PC-9 (cell line): ENCODE measurements around the gene SH2D1B. TPM values are rescaled to one million over a fixed set of nuclear protein-coding genes. Genes with fewer than 3 reads are reported as not detected.

ENCODE experiments used
- BruUV-seq: library from RNA; stranded (reverse); fragments of 400-500 nt; replicated peaks from 2 replicates; lab custom pipeline; 2021; lab: Mats Ljungman, UMichigan
- CTCF ChIA-PET: fragments of 300-600 bp; sonication (Branson Sonifier 250); formaldehyde crosslinking; loops from one replicate; lab custom pipeline; 2022; ENCODE audit warnings: antibody characterized with exemption; lab: Charles Lee
- POLR2A ChIA-PET: fragments of 300-600 bp; sonication (Branson Sonifier 250); formaldehyde crosslinking; loops from one replicate; lab custom pipeline; 2022; ENCODE audit warnings: antibody characterized with exemption; ENCODE audit not compliant: unreplicated experiment; lab: Charles Lee
- DNase-seq, 2 experiments: peaks; one replicate each; pipeline versions ENCODE4 v3.0.0 to v3.0.0-alpha.2; 2015 to 2022; ENCODE audit warnings: mixed read lengths in 1 of 2
- H2AFZ ChIP-seq: fragments of 200-600 bp; sonication (generic); 2 replicates; pipeline ENCODE4 v1.8.1; 2017; ENCODE audit warnings: antibody characterized with exemption
- H3F3A ChIP-seq: fragments of 200-600 bp; sonication (generic); 2 replicates; pipeline ENCODE4 v1.8.1; 2017; ENCODE audit warnings: antibody characterized with exemption, mild to moderate bottlenecking, low read depth; ENCODE audit not compliant: insufficient read depth
- H3K27ac ChIP-seq: fragments of 200-600 bp; sonication (generic); 2 replicates; pipeline ENCODE4 v1.6.1; 2016; ENCODE audit warnings: mixed run types
- H3K27me3 ChIP-seq: fragments of 200-600 bp; sonication (generic); 2 replicates; pipeline ENCODE4 v1.6.1; 2016; ENCODE audit warnings: low read depth, mixed run types; ENCODE audit not compliant: insufficient read depth
- H3K36me3 ChIP-seq: fragments of 200-600 bp; sonication (generic); 2 replicates; pipeline ENCODE4 v1.6.1; 2016; ENCODE audit warnings: low read depth, mixed run types
- H3K4me1 ChIP-seq: fragments of 200-600 bp; sonication (generic); replicated peaks from 2 replicates; pipeline ENCODE4 v1.6.1; 2016; ENCODE audit warnings: mixed run types; ENCODE audit not compliant: insufficient read depth
- H3K4me2 ChIP-seq: fragments of 200-600 bp; sonication (generic); 2 replicates; pipeline ENCODE4 v1.6.1; 2017; ENCODE audit warnings: mixed run types
- H3K4me3 ChIP-seq: fragments of 200-600 bp; sonication (generic); 2 replicates; pipeline ENCODE4 v1.6.1; 2016; ENCODE audit warnings: mixed run types
- H3K79me2 ChIP-seq: fragments of 200-600 bp; sonication (generic); 2 replicates; pipeline ENCODE4 v1.6.1; 2017; ENCODE audit warnings: low read depth, mixed run types
- H3K9me2 ChIP-seq: fragments of 200-600 bp; sonication (generic); 2 replicates; pipeline ENCODE4 v1.8.1; 2017; ENCODE audit warnings: mild to moderate bottlenecking; ENCODE audit not compliant: insufficient read depth
- H3K9me3 ChIP-seq: fragments of 200-600 bp; sonication (generic); 2 replicates; pipeline ENCODE4 v1.8.1; 2016; ENCODE audit warnings: low read depth; ENCODE audit not compliant: insufficient read depth
- H4K20me1 ChIP-seq: fragments of 200-600 bp; sonication (generic); 2 replicates; pipeline ENCODE4 v1.8.1; 2017; ENCODE audit not compliant: insufficient read depth
- EZH2 ChIP-seq: fragments of 200-600 bp; sonication (generic); IDR thresholded peaks from 2 replicates; pipeline ENCODE4 v1.8.0; 2017; ENCODE audit warnings: antibody characterized with exemption, low read depth
- intact Hi-C: fragments of 100-400 bp; cut with micrococcal nuclease; formaldehyde crosslinking; loops from one replicate; pipeline ENCODE4 v1.10.0; 2022; ENCODE audit not compliant: unreplicated experiment
- total RNA-seq: library from RNA; stranded (reverse); gene quantifications from 2 replicates; pipeline ENCODE4 v1.2.3, GENCODE V29; 2021
- TF ChIP-seq, protein P1 (sequence below): fragments of 200-600 bp; sonication (generic); conservative IDR thresholded peaks from 2 replicates; pipeline ENCODE4 v1.6.1; 2017; ENCODE audit warnings: mixed run types, antibody characterized with exemption, mild to moderate bottlenecking, moderate library complexity

Gene SH2D1B
- total RNA-seq, 1 experiment from 2014 or later = not detected

DNA sequence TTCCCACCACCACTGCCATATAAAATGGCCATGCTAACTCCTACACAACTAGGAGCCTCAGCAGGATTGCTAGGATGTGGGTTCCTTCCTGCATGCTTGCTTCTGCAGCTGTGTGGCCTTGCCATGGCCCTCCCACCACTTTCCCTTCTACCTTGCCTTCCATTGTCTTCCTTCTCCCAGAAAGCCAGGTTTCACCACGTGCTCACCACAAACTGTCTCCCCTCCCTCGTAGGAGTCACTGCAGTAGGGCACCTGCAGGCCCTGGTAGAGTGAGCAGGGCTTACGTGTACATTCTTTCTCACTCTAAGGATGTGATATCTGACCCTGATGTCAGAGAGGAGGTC is 26.7 kb downstream of the SH2D1B start:
- Histone ChIP-seq H3K9me3 (no peaks in the 10 kb centered on the region), H4K20me1 (no peaks in the 10 kb centered on the region), H3K4me3 (no peak overlapping the region), H3K27ac (no peak overlapping the region), H3F3A (peaks cover 5% of the 10 kb centered on the region; the same call in 1 of the 2 replicates), H3K36me3 (peaks cover 19% of the 10 kb centered on the region), H3K4me2 (no peak overlapping the region), H3K9me2 (no peaks in the 10 kb centered on the region), H3K27me3 (no peaks in the 10 kb centered on the region), H3K79me2 (no peaks in the 10 kb centered on the region), H3K4me1 (peaks cover 15% of the 10 kb centered on the region), H2AFZ (no peak overlapping the region)
- no peak for DNase-seq
- ChIA-PET CTCF (no interaction called here), POLR2A (no interaction called here)
- intact Hi-C loops = no loop called here
- no TSS peak for BruUV-seq
- TF ChIP-seq, protein P1, sequence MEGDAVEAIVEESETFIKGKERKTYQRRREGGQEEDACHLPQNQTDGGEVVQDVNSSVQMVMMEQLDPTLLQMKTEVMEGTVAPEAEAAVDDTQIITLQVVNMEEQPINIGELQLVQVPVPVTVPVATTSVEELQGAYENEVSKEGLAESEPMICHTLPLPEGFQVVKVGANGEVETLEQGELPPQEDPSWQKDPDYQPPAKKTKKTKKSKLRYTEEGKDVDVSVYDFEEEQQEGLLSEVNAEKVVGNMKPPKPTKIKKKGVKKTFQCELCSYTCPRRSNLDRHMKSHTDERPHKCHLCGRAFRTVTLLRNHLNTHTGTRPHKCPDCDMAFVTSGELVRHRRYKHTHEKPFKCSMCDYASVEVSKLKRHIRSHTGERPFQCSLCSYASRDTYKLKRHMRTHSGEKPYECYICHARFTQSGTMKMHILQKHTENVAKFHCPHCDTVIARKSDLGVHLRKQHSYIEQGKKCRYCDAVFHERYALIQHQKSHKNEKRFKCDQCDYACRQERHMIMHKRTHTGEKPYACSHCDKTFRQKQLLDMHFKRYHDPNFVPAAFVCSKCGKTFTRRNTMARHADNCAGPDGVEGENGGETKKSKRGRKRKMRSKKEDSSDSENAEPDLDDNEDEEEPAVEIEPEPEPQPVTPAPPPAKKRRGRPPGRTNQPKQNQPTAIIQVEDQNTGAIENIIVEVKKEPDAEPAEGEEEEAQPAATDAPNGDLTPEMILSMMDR = no peak
- TF ChIP-seq EZH2 = no peak

DNA sequence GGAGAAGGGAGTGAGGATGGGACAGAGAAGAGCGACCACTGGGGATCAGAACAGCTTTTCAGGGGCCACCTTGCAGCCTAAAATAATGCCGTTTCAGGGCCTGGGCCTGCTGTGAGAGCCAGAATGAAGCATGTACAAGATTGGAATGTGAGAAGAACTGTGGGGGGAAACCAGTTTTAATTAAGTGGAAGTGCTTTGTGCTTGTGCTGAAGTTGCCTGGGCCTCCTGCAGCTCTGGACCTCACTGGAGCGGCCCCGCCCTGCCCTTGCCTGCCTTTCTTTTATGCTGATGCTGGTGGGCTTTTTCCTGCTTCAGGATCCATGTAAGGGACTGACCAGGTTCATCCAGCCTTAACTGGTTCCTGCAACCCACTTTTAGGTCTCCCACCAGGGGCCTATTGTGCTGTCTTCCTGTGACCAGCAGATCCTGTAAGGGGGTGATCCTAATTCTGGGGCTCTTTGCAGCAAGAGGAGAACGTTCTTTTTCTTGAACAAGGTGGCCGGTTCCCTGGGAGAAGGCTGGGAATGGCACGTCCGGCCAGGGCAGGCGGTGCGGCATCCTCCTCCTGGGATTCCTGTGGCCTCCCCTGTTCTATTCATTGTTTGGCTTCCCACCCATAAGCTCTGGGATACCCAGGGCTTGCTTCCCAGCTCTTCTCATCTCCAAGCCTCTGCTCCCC is 27.2 kb downstream of the SH2D1B start:
- no peak overlapping the region for H3K4me3 ChIP-seq
- H4K20me1 ChIP-seq = no peaks in the 10 kb centered on the region
- peaks cover 19% of the 10 kb centered on the region for H3K36me3 ChIP-seq
- ChIA-PET CTCF (no interaction called here), POLR2A (no interaction called here)
- H3K27ac ChIP-seq = no peak overlapping the region
- no peak for DNase-seq
- BruUV-seq = no TSS peak
- no peaks in the 10 kb centered on the region for H3K9me3 ChIP-seq
- peaks cover 5% of the 10 kb centered on the region; the same call in 1 of the 2 replicates for H3F3A ChIP-seq
- H3K27me3 ChIP-seq = no peaks in the 10 kb centered on the region
- H3K79me2 ChIP-seq = no peaks in the 10 kb centered on the region
- intact Hi-C loops = no loop called here
- H2AFZ ChIP-seq = no peak overlapping the region
- H3K9me2 ChIP-seq = no peaks in the 10 kb centered on the region
- H3K4me2 ChIP-seq = no peak overlapping the region
- H3K4me1 ChIP-seq = peaks cover 15% of the 10 kb centered on the region
- TF ChIP-seq, protein P1 = no peak
- no peak for TF ChIP-seq EZH2

DNA sequence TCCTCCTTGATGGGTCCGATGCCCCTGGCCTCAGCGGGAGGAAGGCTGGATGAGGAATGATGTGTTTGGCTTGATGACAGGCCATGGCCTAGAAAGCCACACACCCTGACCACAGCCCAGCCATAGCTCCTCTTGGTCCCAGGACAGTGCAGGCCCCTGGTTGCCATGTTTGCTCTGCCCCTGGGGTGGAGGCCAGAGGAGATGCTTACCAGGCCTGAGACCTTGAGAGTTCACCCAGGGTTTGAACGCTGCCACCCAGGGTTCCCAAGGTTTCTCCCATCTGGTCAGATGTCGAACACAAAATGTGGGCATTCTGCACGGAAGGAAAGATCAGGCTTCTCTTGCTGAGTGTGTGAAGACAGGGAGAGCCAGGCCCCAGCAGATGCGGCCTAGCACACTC is 27.8 kb downstream of the SH2D1B start:
- H3K9me3 ChIP-seq = no peaks in the 10 kb centered on the region
- H3K4me2 ChIP-seq = no peak overlapping the region
- no peak overlapping the region for H3K4me3 ChIP-seq
- CTCF ChIA-PET = no interaction called here
- no peaks in the 10 kb centered on the region for H4K20me1 ChIP-seq
- POLR2A ChIA-PET = no interaction called here
- H3K9me2 ChIP-seq = no peaks in the 10 kb centered on the region
- H3K4me1 ChIP-seq = peaks cover 15% of the 10 kb centered on the region
- H3F3A ChIP-seq = peaks cover 5% of the 10 kb centered on the region
- TF ChIP-seq, protein P1 = no peak
- no peak for TF ChIP-seq EZH2
- peaks cover 19% of the 10 kb centered on the region for H3K36me3 ChIP-seq
- H3K79me2 ChIP-seq = no peaks in the 10 kb centered on the region
- no peak overlapping the region for H3K27ac ChIP-seq
- DNase-seq = no peak
- no TSS peak for BruUV-seq
- intact Hi-C loops = no loop called here
- H3K27me3 ChIP-seq = no peaks in the 10 kb centered on the region
- no peak overlapping the region for H2AFZ ChIP-seq
